ENCODE results near the gene TNIK. TPM values are rescaled to one million over a fixed set of nuclear protein-coding genes. Genes with fewer than 3 reads are reported as not detected.

The TNIK gene
- total and polyA plus RNA-seq, 8 donors, result 2.1 to 40.2 (median 10.1) TPM

Small RNA genes within 50 kb of the gene (small RNA-seq; reads per million reads assigned to genes)
- 0 to 0.15 (median 0) reads per million in 4 donors for gene MIR569
- gene RF00019, result 0 reads per million in 4 donors
- gene RNU6-348P, result 0 reads per million in 4 donors

All from stomach (tissue), 8 donors.